Sigmoid colon (tissue), 7 donors: ENCODE measurements around the gene PTPDC1. TPM values are rescaled to one million over a fixed set of nuclear protein-coding genes. Genes with fewer than 3 reads are reported as not detected.

ENCODE experiments used
- DNase-seq: peaks from one replicate; pipeline ENCODE4 v3.0.0-alpha.2; 2019
- H3K27ac ChIP-seq, 4 donors: fragments of 200-600 bp; sonication (generic); one replicate each; pipeline ENCODE4 v1.5.1; 2016 to 2019; ENCODE audit warnings: mild to moderate bottlenecking in 1 of 4
- H3K27me3 ChIP-seq, 3 donors: fragments of 200-600 bp; sonication (generic); one replicate each; pipeline ENCODE4 v1.5.1; 2019; ENCODE audit warnings: mild to moderate bottlenecking in 1 of 3
- H3K36me3 ChIP-seq, 4 donors: fragments of 200-600 bp; sonication (generic); one replicate each; pipeline ENCODE4 v1.5.1; 2016 to 2019
- H3K4me1 ChIP-seq, 4 donors: fragments of 200-600 bp; sonication (generic); one replicate each; pipeline ENCODE4 v1.5.1; 2017 to 2019
- H3K4me3 ChIP-seq, 4 donors: fragments of 200-600 bp; sonication (generic); one replicate each; pipeline ENCODE4 v1.5.1; 2017 to 2019; ENCODE audit warnings: mild to moderate bottlenecking in 2 of 4, moderate library complexity in 1 of 4
- H3K9me3 ChIP-seq, 4 donors: fragments of 200-600 bp in 3 of 4; sonication (generic) in 3 of 4; one replicate each; pipeline versions ENCODE4 v1.5.1 to v1.6.1; 2013 to 2019
- CTCF ChIP-seq, 4 experiments: fragments of 450-650 bp in 3 of 4; fragments of 200-600 bp in 1 of 4; IDR thresholded peaks; one replicate each; pipeline ENCODE4 v1.5.1; 2016 to 2019; ENCODE audit warnings: antibody characterized with exemption in 4 of 4, mild to moderate bottlenecking in 3 of 4, moderate library complexity in 2 of 4
- EP300 ChIP-seq, 4 donors: sonication (generic); formaldehyde crosslinking; IDR thresholded peaks; one replicate each; pipeline ENCODE4 v1.6.1; 2017; ENCODE audit warnings: antibody characterized with exemption in 4 of 4
- POLR2A ChIP-seq, 2 donors: fragments of 450-650 bp; IDR thresholded peaks; one replicate each; pipeline ENCODE4 v1.6.1; 2016; ENCODE audit warnings: antibody characterized with exemption in 2 of 2, mild to moderate bottlenecking in 2 of 2, moderate library complexity in 2 of 2
- POLR2AphosphoS5 ChIP-seq, 4 donors: sonication (generic); formaldehyde crosslinking; IDR thresholded peaks; one replicate each; pipeline ENCODE4 v1.6.1; 2017; ENCODE audit warnings: antibody characterized with exemption in 4 of 4
- WGBS, 2 donors: extraction: QIAGEN DNeasy Blood & Tissue Kit; methylation state at CpG; one replicate each; pipeline ENCODE4 v1.1.7; 2013; 5-methylcytosine and 5-hydroxymethylcytosine counted together
- intact Hi-C: fragments of 100-400 bp; cut with DNase I; formaldehyde crosslinking; loops from one replicate; pipeline ENCODE4 v1.15.1; 2023
- polyA plus RNA-seq, 3 donors: library from polyadenylated mRNA; stranded (reverse); fragments of 200-250 nt; gene quantifications; one replicate each; pipeline ENCODE4 v1.2.3, GENCODE V29; 2013
- total RNA-seq, 4 donors: library from RNA; depleted of rRNA; stranded (reverse); fragments of >200 nt; gene quantifications; one replicate each; pipeline ENCODE4 v1.1.0, GENCODE V29; 2016
- donor health status: healthy with polysubstance abuse.
- donor health status: Bipolar disorder and iron deficiency.
- donor health status: healthy.

Gene PTPDC1
- total and polyA plus RNA-seq, 7 donors: 2.1 to 16.3 (median 12.0) TPM

- intact Hi-C loops: no loop called here
- TF ChIP-seq POLR2A (IDR thresholded peaks at IDR 0.05) (no peak), CTCF (IDR thresholded peaks at IDR 0.05) (no peak), POLR2AphosphoS5 (IDR thresholded peaks at IDR 0.05) (peak in 3 of 4 donors; percentile 29 to 61 (median 34)), EP300 (IDR thresholded peaks at IDR 0.05) (peak in 1 of 4 donors; percentile 26)
- Histone ChIP-seq H3K9me3 (peaks cover 0 to 7% (median under 1%) of the 10 kb centered on the region in 4 donors), H3K4me3 (no peak overlapping the region), H3K36me3 (no peaks in the 10 kb centered on the region), H3K4me1 (peaks cover 0 to 30% (median 15%) of the 10 kb centered on the region in 4 donors), H3K27ac (peak overlapping the region; percentile 11 to 69 (median 54)), H3K27me3 (no peaks in the 10 kb centered on the region)
- WGBS, 2 donors: 62 to 81% methylated on average over 3 of the region's 3 CpGs
- no peak for DNase-seq
Observed at GRCh38 chr9:94056442-94056974, 27.8 kb upstream of the PTPDC1 start.

- WGBS, 2 donors: 92 to 96% methylated on average over 1 of the region's 1 CpG
Observed at GRCh38 chr9:94057918-94058317, 26.3 kb upstream of the PTPDC1 start.

GRCh38 chr9:94061864-94062263 lies 22.4 kb upstream of the PTPDC1 start:
- no peak for TF ChIP-seq EP300 (IDR thresholded peaks at IDR 0.05)
- TF ChIP-seq POLR2AphosphoS5 (IDR thresholded peaks at IDR 0.05): no peak
- TF ChIP-seq CTCF (IDR thresholded peaks at IDR 0.05): no peak
- no peak for TF ChIP-seq POLR2A (IDR thresholded peaks at IDR 0.05)
- Histone ChIP-seq H3K4me3 (no peak overlapping the region), H3K36me3 (no peaks in the 10 kb centered on the region), H3K9me3 (peaks cover 0 to 14% (median 2%) of the 10 kb centered on the region in 4 donors), H3K27ac (no peak overlapping the region), H3K4me1 (peaks cover 0 to 13% (median 4%) of the 10 kb centered on the region in 4 donors), H3K27me3 (no peaks in the 10 kb centered on the region)
- DNase-seq: no peak
- WGBS, 2 donors: 93 to 98% methylated on average over 3 of the region's 3 CpGs
- intact Hi-C loops: no loop called here

More at GRCh38 chr9:94057918-94058317, 26.3 kb upstream of the PTPDC1 start:
- intact Hi-C loops: no loop called here
- Histone ChIP-seq H3K4me3 (no peak overlapping the region), H3K4me1 (peaks cover 0 to 30% (median 15%) of the 10 kb centered on the region in 4 donors), H3K27me3 (no peaks in the 10 kb centered on the region), H3K27ac (no peak overlapping the region), H3K9me3 (peaks cover 0 to 14% (median 2%) of the 10 kb centered on the region in 4 donors), H3K36me3 (no peaks in the 10 kb centered on the region)
- TF ChIP-seq EP300 (IDR thresholded peaks at IDR 0.05) (no peak), CTCF (IDR thresholded peaks at IDR 0.05) (no peak), POLR2AphosphoS5 (IDR thresholded peaks at IDR 0.05) (no peak), POLR2A (IDR thresholded peaks at IDR 0.05) (no peak)
- no peak for DNase-seq

GRCh38 chr9:94065535-94065961 lies 18.7 kb upstream of the PTPDC1 start:
- Histone ChIP-seq H3K4me3 (no peak overlapping the region), H3K27ac (peak overlapping the region in 3 of 4 donors; percentile 9 to 38 (median 28)), H3K36me3 (no peaks in the 10 kb centered on the region), H3K4me1 (peaks cover 0 to 9% (median 2%) of the 10 kb centered on the region in 4 donors), H3K9me3 (peaks cover 0 to 14% (median 3%) of the 10 kb centered on the region in 4 donors), H3K27me3 (no peaks in the 10 kb centered on the region)
- intact Hi-C loops: loop anchor here (1.0 kb wide), 1 partner anchor 148 kb away; no protein-coding TSS in a partner anchor
- DNase-seq: peak; percentile 89
- WGBS, 2 donors: 5 to 6% methylated on average over 2 of the region's 2 CpGs
- TF ChIP-seq POLR2AphosphoS5 (IDR thresholded peaks at IDR 0.05) (no peak), EP300 (IDR thresholded peaks at IDR 0.05) (no peak), POLR2A (IDR thresholded peaks at IDR 0.05) (no peak), CTCF (IDR thresholded peaks at IDR 0.05) (peak; percentile 66 to 83 (median 78))
